A549 (cell line): Measurements from ENCODE around the gene DACH2.
A peak's percentile ranks its signal among the peaks of the same experiment; 100 is the strongest.

ENCODE experiments used
- BHLHE40 ChIP-seq: IDR thresholded peaks from 2 replicates; pipeline ENCODE4 v1.6.1; 2012; ENCODE audit warnings: low read depth, low read length, inconsistent platforms
- EP300 ChIP-seq, 2 experiments: fragments of >200 bp; sonication (Bioruptor Twin); formaldehyde crosslinking; IDR thresholded peaks; 2 replicates in 1 of 2; 3 replicates in 1 of 2; pipeline ENCODE4 v1.6.1; 2016 to 2017
- JUN ChIP-seq, 2 experiments: fragments of >200 bp; sonication (Bioruptor Twin); formaldehyde crosslinking; IDR thresholded peaks; 2 replicates in 1 of 2; 3 replicates in 1 of 2; pipeline ENCODE4 v1.6.1; 2016 to 2017
- POLR2A ChIP-seq: IDR thresholded peaks from 2 replicates; pipeline ENCODE4 v1.6.1; 2012; ENCODE audit warnings: mild to moderate bottlenecking, low read length
- TF ChIP-seq, protein P1 (sequence below): fragments of >200 bp; sonication (Bioruptor Twin); formaldehyde crosslinking; IDR thresholded peaks from 3 replicates; pipeline ENCODE4 v1.5.1; 2016
- TF ChIP-seq, protein P2 (sequence below): fragments of 250-450 bp; sonication (Bioruptor Pico); IDR thresholded peaks from 2 replicates; pipeline ENCODE4 v1.5.0; 2020; ENCODE audit warnings: low read depth, mild to moderate bottlenecking, moderate library complexity
- TF ChIP-seq, protein P3 (sequence below): IDR thresholded peaks from 2 replicates; pipeline ENCODE4 v1.6.1; 2012

DNA sequence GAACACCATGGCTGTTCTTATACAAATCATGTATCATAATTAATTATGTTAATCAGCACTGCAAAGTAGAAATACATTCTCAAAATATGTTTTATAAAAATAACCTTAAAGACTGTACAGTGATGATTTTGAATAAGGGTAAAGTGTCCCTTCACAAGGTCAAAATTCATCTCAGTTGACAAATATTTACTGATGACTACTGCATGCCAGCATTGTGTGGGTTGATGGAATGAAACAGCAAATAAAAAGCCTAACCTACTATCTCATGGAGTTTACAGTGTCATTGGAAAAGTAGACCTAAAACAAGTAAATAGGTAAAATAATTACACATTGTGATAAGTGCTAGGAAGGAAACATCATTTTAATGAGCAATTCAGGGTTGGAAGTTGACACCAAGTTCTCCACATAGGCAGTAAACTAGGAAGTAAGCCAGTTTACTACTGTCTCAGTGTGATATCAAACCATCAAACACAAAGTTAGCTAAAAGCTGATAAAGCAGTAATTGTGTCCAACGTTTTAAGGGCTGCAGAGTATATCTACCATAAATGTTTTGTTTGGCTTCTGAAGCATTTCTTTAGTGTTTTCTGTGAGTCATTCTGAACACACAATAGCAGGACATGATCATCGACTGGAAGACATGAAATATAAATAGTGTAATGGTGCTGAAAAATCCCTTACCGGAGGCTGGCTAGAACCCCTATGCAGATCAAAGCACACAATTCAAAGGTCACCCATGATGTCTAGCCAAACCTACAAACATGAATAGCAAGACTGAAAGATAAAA lies 221.8 kb downstream of the DACH2 start:
- TF ChIP-seq, protein P1, sequence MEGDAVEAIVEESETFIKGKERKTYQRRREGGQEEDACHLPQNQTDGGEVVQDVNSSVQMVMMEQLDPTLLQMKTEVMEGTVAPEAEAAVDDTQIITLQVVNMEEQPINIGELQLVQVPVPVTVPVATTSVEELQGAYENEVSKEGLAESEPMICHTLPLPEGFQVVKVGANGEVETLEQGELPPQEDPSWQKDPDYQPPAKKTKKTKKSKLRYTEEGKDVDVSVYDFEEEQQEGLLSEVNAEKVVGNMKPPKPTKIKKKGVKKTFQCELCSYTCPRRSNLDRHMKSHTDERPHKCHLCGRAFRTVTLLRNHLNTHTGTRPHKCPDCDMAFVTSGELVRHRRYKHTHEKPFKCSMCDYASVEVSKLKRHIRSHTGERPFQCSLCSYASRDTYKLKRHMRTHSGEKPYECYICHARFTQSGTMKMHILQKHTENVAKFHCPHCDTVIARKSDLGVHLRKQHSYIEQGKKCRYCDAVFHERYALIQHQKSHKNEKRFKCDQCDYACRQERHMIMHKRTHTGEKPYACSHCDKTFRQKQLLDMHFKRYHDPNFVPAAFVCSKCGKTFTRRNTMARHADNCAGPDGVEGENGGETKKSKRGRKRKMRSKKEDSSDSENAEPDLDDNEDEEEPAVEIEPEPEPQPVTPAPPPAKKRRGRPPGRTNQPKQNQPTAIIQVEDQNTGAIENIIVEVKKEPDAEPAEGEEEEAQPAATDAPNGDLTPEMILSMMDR, result no peak
- TF ChIP-seq, protein P2, sequence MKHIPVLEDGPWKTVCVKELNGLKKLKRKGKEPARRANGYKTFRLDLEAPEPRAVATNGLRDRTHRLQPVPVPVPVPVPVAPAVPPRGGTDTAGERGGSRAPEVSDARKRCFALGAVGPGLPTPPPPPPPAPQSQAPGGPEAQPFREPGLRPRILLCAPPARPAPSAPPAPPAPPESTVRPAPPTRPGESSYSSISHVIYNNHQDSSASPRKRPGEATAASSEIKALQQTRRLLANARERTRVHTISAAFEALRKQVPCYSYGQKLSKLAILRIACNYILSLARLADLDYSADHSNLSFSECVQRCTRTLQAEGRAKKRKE (CRISPR knock-in tag), result no peak
- TF ChIP-seq EP300 (IDR thresholded peaks at IDR 0.05), result peak; percentile 60 to 76; a peak in 3 of 5 replicates
- TF ChIP-seq JUN (IDR thresholded peaks at IDR 0.05), result peak; percentile 27 to 38; a peak in 2 of 5 replicates
- no peak for TF ChIP-seq POLR2A
- no peak for TF ChIP-seq BHLHE40
- TF ChIP-seq, protein P3, sequence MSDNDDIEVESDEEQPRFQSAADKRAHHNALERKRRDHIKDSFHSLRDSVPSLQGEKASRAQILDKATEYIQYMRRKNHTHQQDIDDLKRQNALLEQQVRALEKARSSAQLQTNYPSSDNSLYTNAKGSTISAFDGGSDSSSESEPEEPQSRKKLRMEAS, result no peak
